Large intestine (tissue), 3 donors: ENCODE results near the gene TOR1B. TPM values are rescaled to one million over a fixed set of nuclear protein-coding genes. Genes with fewer than 3 reads are reported as not detected.
"Not testable (repeated sequence)": the region's sequence is repeated elsewhere in the genome, so short reads cannot be mapped to it uniquely, and the experiment has no call there.

Experiments
- DNase-seq, 2 donors: peaks; one replicate each; pipeline versions ENCODE4 v3.0.0 to v3.0.0-alpha.2; 2013
- H3K27ac ChIP-seq: one replicate; pipeline ENCODE4 v1.5.1; 2013; ENCODE audit warnings: low read length
- H3K27me3 ChIP-seq: 2 replicates; pipeline ENCODE4 v1.6.1; 2013; ENCODE audit warnings: low read length; ENCODE audit not compliant: control insufficient read depth, insufficient read depth
- H3K36me3 ChIP-seq: 2 replicates; pipeline ENCODE4 v1.6.1; 2013; ENCODE audit warnings: low read length; ENCODE audit not compliant: control insufficient read depth, insufficient read depth
- H3K4me1 ChIP-seq: one replicate; pipeline ENCODE4 v1.6.1; 2013; ENCODE audit warnings: low read length; ENCODE audit not compliant: control insufficient read depth, insufficient read depth
- H3K4me3 ChIP-seq: one replicate; pipeline ENCODE4 v1.5.1; 2013; ENCODE audit warnings: low read length
- H3K9me3 ChIP-seq: one replicate; pipeline ENCODE4 v1.6.1; 2013; ENCODE audit warnings: mild to moderate bottlenecking, low read depth, low read length, moderate library complexity; ENCODE audit not compliant: control insufficient read depth
- WGBS: methylation state at CpG from one replicate; pipeline ENCODE4 v1.1.5; 2013; ENCODE audit warnings: low lambda C conversion rate; ENCODE audit not compliant: insufficient coverage; 5-methylcytosine and 5-hydroxymethylcytosine counted together
- polyA plus RNA-seq: library from polyadenylated mRNA; unstranded; fragments of 120-200 nt; gene quantifications from one replicate; pipeline ENCODE4 v1.2.1, GENCODE V29; 2013

Gene TOR1B
- polyA plus RNA-seq, 1 donor = 22.7 TPM

GRCh38 chr9:129762370-129762984 lies 40.5 kb upstream of the TOR1B start:
- peaks cover 25% of the 10 kb centered on the region for H3K4me1 ChIP-seq
- no CpG with 5 or more reads among the region's 13 CpGs for WGBS
- DNase-seq = peak; percentile 66 to 71
- H3K36me3 ChIP-seq, H3K4me3 ChIP-seq, H3K27me3 ChIP-seq, H3K9me3 ChIP-seq: not testable (repeated sequence)
- peak overlapping the region; percentile 86 for H3K27ac ChIP-seq

- Histone ChIP-seq H3K4me1 (peaks cover 25% of the 10 kb centered on the region), H3K9me3 (no peaks in the 10 kb centered on the region), H3K27ac (peak overlapping the region; percentile 86), H3K27me3 (no peaks in the 10 kb centered on the region), H3K36me3 (no peaks in the 10 kb centered on the region), H3K4me3 (no peak overlapping the region)
- no CpG with 5 or more reads among the region's 13 CpGs for WGBS
- no peak for DNase-seq
These were observed 39.7 kb upstream of the TOR1B start for GRCh38 chr9:129762985-129763926.

DNA sequence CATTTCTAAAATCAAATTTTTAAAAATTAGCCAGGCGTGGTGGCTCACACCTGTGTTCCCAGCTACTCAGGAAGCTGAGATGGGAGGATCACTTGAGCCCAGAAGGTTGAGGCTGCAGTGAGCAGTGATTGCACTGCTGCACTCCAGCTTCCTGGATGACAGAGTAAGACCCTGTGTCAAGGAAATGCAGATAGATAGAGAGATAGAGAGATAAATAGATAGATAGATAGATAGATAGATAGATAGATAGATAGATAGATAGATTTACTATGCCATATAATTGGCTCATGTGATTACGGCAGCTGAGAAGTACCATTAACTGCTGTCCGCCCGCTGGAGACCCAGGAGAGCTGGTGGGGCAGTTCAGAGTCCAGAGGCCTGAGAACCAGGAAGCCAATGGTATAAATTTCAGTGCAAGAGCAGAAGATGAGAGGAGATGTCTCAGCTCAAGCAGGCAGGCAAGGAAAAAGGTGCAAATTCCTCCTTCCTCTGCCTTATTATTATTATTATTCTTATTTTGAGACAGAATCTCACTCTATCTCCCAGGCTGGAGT lies 37.1 kb upstream of the TOR1B start:
- no peak overlapping the region for H3K4me3 ChIP-seq
- H3K4me1 ChIP-seq = peaks cover 25% of the 10 kb centered on the region
- no peaks in the 10 kb centered on the region for H3K36me3 ChIP-seq
- H3K27ac ChIP-seq = peak overlapping the region; percentile 24
- no peaks in the 10 kb centered on the region for H3K27me3 ChIP-seq
- peak in 1 of 2 donors; percentile 73 for DNase-seq
- WGBS = 100% methylated on average over 1 of the region's 4 CpGs
- H3K9me3 ChIP-seq = no peaks in the 10 kb centered on the region

DNA sequence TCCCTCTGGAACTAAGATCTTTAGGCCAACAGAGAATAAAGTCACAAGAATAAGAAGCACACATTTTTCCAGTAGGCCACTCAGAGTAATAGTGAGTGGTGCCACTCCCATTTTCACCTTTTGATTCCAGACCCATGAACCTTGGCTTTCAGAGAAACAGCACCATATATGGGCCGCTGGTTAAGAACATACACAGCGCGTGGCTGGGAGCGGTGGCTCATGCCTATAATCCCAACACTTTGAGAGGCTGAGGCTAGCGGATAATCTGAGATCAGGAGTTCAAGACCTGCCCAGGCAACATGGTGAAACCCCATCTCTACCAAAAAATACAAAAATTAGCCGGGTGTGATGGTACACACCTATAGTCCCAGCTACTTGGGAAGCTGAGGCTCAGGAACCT lies 34.5 kb upstream of the TOR1B start:
- H3K27me3 ChIP-seq = no peaks in the 10 kb centered on the region
- WGBS = no CpG with 5 or more reads among the region's 6 CpGs
- no peaks in the 10 kb centered on the region for H3K9me3 ChIP-seq
- DNase-seq = no peak
- H3K4me3 ChIP-seq = no peak overlapping the region
- H3K36me3 ChIP-seq = no peaks in the 10 kb centered on the region
- no peak overlapping the region for H3K27ac ChIP-seq
- peaks cover 9% of the 10 kb centered on the region for H3K4me1 ChIP-seq

- no peak for DNase-seq
- H3K9me3 ChIP-seq = no peaks in the 10 kb centered on the region
- H3K4me1 ChIP-seq = peaks cover 13% of the 10 kb centered on the region
- no peak overlapping the region for H3K27ac ChIP-seq
- WGBS = 80% methylated on average over 1 of the region's 5 CpGs
- no peak overlapping the region for H3K4me3 ChIP-seq
- no peaks in the 10 kb centered on the region for H3K27me3 ChIP-seq
- no peaks in the 10 kb centered on the region for H3K36me3 ChIP-seq
These were observed 33.3 kb upstream of the TOR1B start for GRCh38 chr9:129769669-129770068.

GRCh38 chr9:129770741-129771140 lies 32.2 kb upstream of the TOR1B start:
- WGBS = no CpG with 5 or more reads among the region's 5 CpGs
- DNase-seq = no peak
- Histone ChIP-seq H3K4me1 (peaks cover 11% of the 10 kb centered on the region), H3K27ac (no peak overlapping the region), H3K27me3 (no peaks in the 10 kb centered on the region), H3K4me3 (no peak overlapping the region), H3K9me3 (no peaks in the 10 kb centered on the region), H3K36me3 (no peaks in the 10 kb centered on the region)

DNA sequence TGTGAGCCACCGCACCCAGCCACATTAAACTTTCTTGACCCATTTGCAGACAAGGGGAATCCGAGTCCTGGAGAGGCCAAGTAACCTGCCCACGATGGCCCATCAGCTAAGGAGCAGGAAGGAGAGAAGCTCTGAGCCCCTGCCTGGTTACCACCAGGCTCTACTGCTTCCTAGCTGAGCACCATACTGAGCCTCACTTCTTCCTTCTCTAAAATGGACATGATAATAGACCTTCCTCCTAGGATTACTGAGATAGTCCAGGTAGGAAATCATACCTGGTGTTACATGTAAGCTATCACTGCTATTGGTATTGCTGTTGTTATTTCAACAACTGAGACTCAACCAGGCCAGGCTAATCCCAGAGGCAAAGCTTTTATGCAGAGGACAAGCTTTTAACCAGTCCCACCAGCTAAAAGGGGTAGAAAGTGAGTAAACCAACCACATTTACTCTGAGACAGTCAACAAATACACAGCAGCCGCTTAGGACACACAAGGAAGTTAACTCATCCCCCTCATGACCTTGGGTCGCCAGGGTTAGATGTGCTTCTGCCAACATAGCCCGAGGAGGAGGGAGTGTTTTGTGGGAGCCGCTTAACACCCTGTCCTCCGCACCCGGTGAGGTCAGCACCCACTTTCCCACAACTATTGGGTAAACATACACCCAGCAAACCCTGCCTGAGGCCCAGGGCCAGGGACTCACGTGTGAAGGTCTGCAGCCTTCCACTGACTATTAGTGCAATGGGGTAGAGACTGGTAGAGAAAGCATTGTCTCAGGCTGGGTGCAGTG lies 29.5 kb upstream of the TOR1B start:
- H3K4me1 ChIP-seq = peaks cover 12% of the 10 kb centered on the region
- H3K36me3 ChIP-seq = no peaks in the 10 kb centered on the region
- DNase-seq = peak in 1 of 2 donors; percentile 30
- H3K27ac ChIP-seq = no peak overlapping the region
- no peak overlapping the region for H3K4me3 ChIP-seq
- WGBS = no CpG with 5 or more reads among the region's 10 CpGs
- H3K9me3 ChIP-seq = no peaks in the 10 kb centered on the region
- no peaks in the 10 kb centered on the region for H3K27me3 ChIP-seq

- no peak overlapping the region for H3K4me3 ChIP-seq
- WGBS = no CpG with 5 or more reads among the region's 20 CpGs
- H3K9me3 ChIP-seq = no peaks in the 10 kb centered on the region
- no peaks in the 10 kb centered on the region for H3K27me3 ChIP-seq
- no peak for DNase-seq
- peaks cover 12% of the 10 kb centered on the region for H3K4me1 ChIP-seq
- H3K27ac ChIP-seq = no peak overlapping the region
- H3K36me3 ChIP-seq = no peaks in the 10 kb centered on the region
These were observed 28.1 kb upstream of the TOR1B start for GRCh38 chr9:129774791-129775447.

DNA sequence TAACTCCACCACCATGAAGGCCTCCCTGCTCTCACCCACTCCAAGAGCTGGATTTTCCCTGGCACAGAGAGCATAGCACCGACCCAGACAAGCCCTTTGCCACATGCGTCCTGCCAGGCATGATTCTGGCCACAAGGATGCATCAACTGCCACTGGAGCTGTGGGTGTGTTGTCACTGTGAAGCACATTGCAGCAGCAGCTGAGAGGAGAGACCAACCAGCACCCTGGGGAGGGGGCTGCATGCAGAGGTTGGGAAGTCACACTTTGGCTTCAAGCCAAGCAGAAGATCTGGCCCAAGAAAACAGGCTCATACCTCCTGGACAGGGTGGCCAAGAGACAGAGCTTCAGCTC lies 27.6 kb upstream of the TOR1B start:
- Histone ChIP-seq H3K36me3 (no peaks in the 10 kb centered on the region), H3K4me3 (no peak overlapping the region), H3K9me3 (no peaks in the 10 kb centered on the region), H3K27ac (no peak overlapping the region), H3K4me1 (peaks cover 12% of the 10 kb centered on the region), H3K27me3 (no peaks in the 10 kb centered on the region)
- no CpG with 5 or more reads among the region's 2 CpGs for WGBS
- no peak for DNase-seq

- WGBS = no CpG with 5 or more reads among the region's 4 CpGs
- not testable (repeated sequence) for H3K9me3 ChIP-seq, H3K36me3 ChIP-seq, H3K4me3 ChIP-seq, DNase-seq, H3K27me3 ChIP-seq
- peak overlapping the region; percentile 71 for H3K27ac ChIP-seq
- peaks cover 12% of the 10 kb centered on the region for H3K4me1 ChIP-seq
These were observed 26.9 kb upstream of the TOR1B start for GRCh38 chr9:129776096-129776495.
